Measurements from ENCODE around the gene GPR152. TPM values are rescaled to one million over a fixed set of nuclear protein-coding genes. Genes with fewer than 3 reads are reported as not detected.
"Not testable (repeated sequence)": the region's sequence is repeated elsewhere in the genome, so short reads cannot be mapped to it uniquely, and the experiment has no call there.

Gene GPR152
- total RNA-seq, 1 donor from 2014 or later = not detected

GRCh38 chr11:67489203-67489884 is 36.8 kb upstream of the GPR152 start:
- DNase-seq (ENCODE audit: low read depth) = no peak

GRCh38 chr11:67486481-67487195 is 34.1 kb upstream of the GPR152 start:
- no peak for DNase-seq (ENCODE audit: low read depth)

- not testable (repeated sequence) for DNase-seq (ENCODE audit: low read depth)
Measured at GRCh38 chr11:67485873-67486361, 33.4 kb upstream of the GPR152 start.

- no peak for DNase-seq (ENCODE audit: low read depth)
Measured at GRCh38 chr11:67484847-67485311, 32.4 kb upstream of the GPR152 start.

- peak; percentile 35 for DNase-seq (ENCODE audit: low read depth)
Measured at GRCh38 chr11:67483831-67484665, 31.5 kb upstream of the GPR152 start.

- DNase-seq (ENCODE audit: low read depth) = peak; percentile 95
Measured at GRCh38 chr11:67482827-67483798, 30.6 kb upstream of the GPR152 start, which contains the start of gene AIP. AIP (plus strand) TSS chr11:67483026; CDS start chr11:67483159, 133 bp downstream.

- DNase-seq (ENCODE audit: low read depth) = no peak
Measured at GRCh38 chr11:67482275-67482826, 29.8 kb upstream of the GPR152 start.

- not testable (repeated sequence) for DNase-seq (ENCODE audit: low read depth)
Measured at GRCh38 chr11:67477344-67478050, 25.0 kb upstream of the GPR152 start.

GRCh38 chr11:67476692-67477091 is 24.2 kb upstream of the GPR152 start:
- not testable (repeated sequence) for DNase-seq (ENCODE audit: low read depth)

- no peak for DNase-seq (ENCODE audit: low read depth)
Measured at GRCh38 chr11:67472882-67473281, 20.4 kb upstream of the GPR152 start.

- DNase-seq (ENCODE audit: low read depth) = no peak
Measured at GRCh38 chr11:67470337-67471002, 17.9 kb upstream of the GPR152 start.

- no peak for DNase-seq (ENCODE audit: low read depth)
Measured at GRCh38 chr11:67469508-67469811, 16.9 kb upstream of the GPR152 start.

- DNase-seq (ENCODE audit: low read depth) = peak; percentile 70
Measured at GRCh38 chr11:67468759-67469507, 16.4 kb upstream of the GPR152 start, which contains the start of gene TMEM134. TMEM134 (minus strand) TSS chr11:67469251; CDS start chr11:67469192, 59 bp downstream.

- DNase-seq (ENCODE audit: low read depth) = no peak
Measured at GRCh38 chr11:67468456-67468758, 15.9 kb upstream of the GPR152 start.

- no peak for DNase-seq (ENCODE audit: low read depth)
Measured at GRCh38 chr11:67468056-67468455, 15.5 kb upstream of the GPR152 start.

- DNase-seq (ENCODE audit: low read depth) = no peak
Measured at GRCh38 chr11:67466962-67467771, 14.6 kb upstream of the GPR152 start.

GRCh38 chr11:67466367-67466766 is 13.8 kb upstream of the GPR152 start:
- no peak for DNase-seq (ENCODE audit: low read depth)

GRCh38 chr11:67465530-67465929 is 13.0 kb upstream of the GPR152 start:
- DNase-seq (ENCODE audit: low read depth) = not testable (repeated sequence)
